Measurements from ENCODE around the gene PDE4D.

The PDE4D gene

GRCh38 chr5:59648949-59649921, 244.3 kb downstream of the PDE4D start:
- FAIRE-seq: no peak

GRCh38 chr5:59648038-59648831, 245.3 kb downstream of the PDE4D start:
- no peak for FAIRE-seq

- no peak for FAIRE-seq
Observed at GRCh38 chr5:59645380-59645779, 248.1 kb downstream of the PDE4D start.

GRCh38 chr5:59640411-59640810, 253.1 kb downstream of the PDE4D start:
- no peak for FAIRE-seq

GRCh38 chr5:59637884-59638580, 255.5 kb downstream of the PDE4D start:
- FAIRE-seq: no peak

- FAIRE-seq: no peak
Observed at GRCh38 chr5:59629561-59629960, 264.0 kb downstream of the PDE4D start.

- FAIRE-seq: no peak
Observed at GRCh38 chr5:59628062-59628828, 265.3 kb downstream of the PDE4D start.

GRCh38 chr5:59624898-59625297, 268.6 kb downstream of the PDE4D start:
- FAIRE-seq: no peak

- FAIRE-seq: no peak
Observed at GRCh38 chr5:59622848-59623247, 270.7 kb downstream of the PDE4D start.

- FAIRE-seq: no peak
Observed at GRCh38 chr5:59621477-59621876, 272.0 kb downstream of the PDE4D start.

GRCh38 chr5:59620535-59621212, 272.9 kb downstream of the PDE4D start:
- no peak for FAIRE-seq

GRCh38 chr5:59618644-59619043, 274.9 kb downstream of the PDE4D start:
- no peak for FAIRE-seq

- no peak for FAIRE-seq
Observed at GRCh38 chr5:59617186-59617771, 276.2 kb downstream of the PDE4D start.

- FAIRE-seq: no peak
Observed at GRCh38 chr5:59616413-59616812, 277.1 kb downstream of the PDE4D start.

- no peak for FAIRE-seq
Observed at GRCh38 chr5:59615272-59615671, 278.3 kb downstream of the PDE4D start.

- no peak for FAIRE-seq
Observed at GRCh38 chr5:59609501-59610265, 283.8 kb downstream of the PDE4D start.

GRCh38 chr5:59608745-59609144, 284.8 kb downstream of the PDE4D start:
- no peak for FAIRE-seq

- FAIRE-seq: no peak
Observed at GRCh38 chr5:59607138-59607765, 286.3 kb downstream of the PDE4D start.

GRCh38 chr5:59605915-59606314, 287.6 kb downstream of the PDE4D start:
- no peak for FAIRE-seq

- no peak for FAIRE-seq
Observed at GRCh38 chr5:59604111-59604510, 289.4 kb downstream of the PDE4D start.

Measured in A204.1 (cell line).